ELR (cell line): ENCODE measurements around the gene SOSTDC1.
"Not testable (repeated sequence)": the region's sequence is repeated elsewhere in the genome, so short reads cannot be mapped to it uniquely, and the experiment has no call there.

Experiments used
- DNase-seq: peaks from one replicate; pipeline ENCODE4 v3.0.0-alpha.2; 2015; ENCODE audit warnings: low read depth

The SOSTDC1 gene

DNA sequence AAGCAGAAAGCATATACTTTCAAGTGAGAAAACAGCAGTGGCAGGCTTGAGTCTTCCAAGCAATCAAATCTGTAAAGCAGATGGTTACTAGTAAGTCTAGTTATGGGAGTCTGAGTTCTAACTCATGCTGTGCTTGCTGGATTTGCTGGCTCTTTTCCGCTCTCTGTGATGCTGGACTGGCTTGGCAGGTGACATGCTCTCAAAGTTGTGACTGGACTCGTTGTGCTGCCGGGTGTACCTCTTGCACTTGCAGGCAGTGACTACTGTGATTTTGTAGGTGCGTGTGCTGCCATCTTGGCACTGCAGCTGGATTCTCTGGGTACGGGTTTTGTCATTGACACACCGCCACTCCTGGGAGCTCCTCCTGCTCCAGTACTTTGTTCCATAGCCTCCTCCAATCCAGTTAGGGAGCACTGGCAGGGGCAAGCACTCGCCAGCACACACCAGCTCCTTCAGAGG is 3.1 kb downstream of the SOSTDC1 start:
- DNase-seq: no peak

DNA sequence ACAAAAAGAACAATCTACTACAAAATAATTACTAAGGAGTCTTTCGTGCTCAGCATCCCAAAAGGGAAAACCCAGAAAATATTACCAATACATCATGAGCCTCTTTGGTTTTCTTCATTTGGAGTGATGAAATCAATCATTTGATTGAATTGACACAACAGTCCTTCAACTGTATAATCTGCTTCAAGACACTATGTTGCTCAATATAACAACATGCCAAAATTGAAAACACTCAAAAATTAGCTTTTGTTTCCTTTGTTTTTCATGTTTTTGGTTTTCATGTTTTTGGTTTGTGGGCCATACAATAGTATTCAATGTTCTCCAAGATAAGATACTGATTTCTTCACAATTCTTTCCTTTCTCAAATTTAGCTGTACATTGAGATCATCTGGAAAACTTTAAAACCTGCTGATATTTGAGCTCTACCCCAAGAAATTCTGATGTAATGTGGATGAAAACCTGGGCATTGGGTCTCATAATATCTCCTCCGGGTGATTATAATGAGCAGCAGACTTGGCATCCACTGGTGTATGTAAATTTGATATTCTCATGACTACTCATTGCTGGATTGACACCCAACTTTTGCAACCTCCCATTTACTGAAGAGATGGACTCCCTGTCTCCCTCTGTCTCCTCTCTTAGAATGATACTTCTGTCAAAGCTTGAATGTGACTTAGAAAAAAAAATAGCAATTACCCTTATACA is 4.6 kb downstream of the SOSTDC1 start:
- no peak for DNase-seq

DNA sequence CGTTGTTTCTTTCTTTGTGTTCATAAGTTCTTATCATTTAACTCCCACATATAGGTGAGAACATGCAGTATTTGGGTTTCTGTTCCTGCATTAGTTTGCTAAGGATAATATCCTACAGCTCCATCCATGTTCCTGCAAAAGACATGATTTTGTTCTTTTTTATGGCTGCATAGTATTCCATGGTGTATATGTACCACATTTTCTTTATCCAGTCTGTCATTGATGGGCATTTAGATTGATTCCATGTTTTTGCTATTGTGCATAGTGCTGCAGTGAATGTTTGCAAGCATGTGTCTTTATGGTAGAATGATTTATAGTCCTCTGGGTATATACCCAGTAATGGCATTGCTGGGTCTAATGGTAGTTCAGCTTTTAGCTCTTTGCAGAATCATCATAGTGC is 9.2 kb downstream of the SOSTDC1 start:
- DNase-seq: not testable (repeated sequence)

DNA sequence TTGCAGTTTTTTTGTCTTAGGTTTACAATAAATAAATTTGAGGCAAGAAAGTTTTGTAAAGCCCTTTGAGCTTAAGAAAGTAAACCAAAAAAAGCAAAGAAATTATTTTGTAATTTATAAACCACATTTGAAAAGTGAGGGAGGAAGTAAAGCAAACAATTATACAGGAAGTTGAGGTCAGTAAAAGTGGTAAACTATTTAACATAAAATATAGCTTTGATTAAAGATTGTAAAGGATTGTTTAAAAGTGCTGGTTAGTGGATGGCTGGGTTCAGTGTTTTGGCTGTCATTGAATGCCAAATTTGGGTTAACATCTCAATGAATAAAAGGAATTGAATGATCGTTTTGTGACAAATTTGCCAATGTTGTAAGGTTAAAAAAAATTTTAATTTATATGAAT is 9.9 kb downstream of the SOSTDC1 start:
- DNase-seq: no peak

DNA sequence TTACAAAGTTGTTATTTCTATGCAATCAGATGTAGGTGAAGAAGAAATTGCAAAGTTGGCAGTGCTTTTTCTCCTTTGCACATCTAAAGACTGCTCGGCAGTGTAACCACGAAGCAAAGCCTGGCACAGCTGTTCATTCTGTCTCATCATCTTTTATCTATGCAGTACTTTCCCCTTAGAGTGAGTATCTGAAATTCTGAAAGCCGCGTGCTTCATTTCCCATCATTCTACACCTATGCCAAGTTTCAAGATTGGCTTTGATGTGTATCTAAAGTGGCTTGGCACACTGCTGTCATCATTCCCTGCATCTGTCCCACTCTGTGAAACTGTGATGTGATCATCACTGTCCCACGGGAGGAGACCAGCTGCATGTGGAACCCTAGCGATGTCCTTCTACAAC is 15.2 kb downstream of the SOSTDC1 start:
- DNase-seq: no peak

DNA sequence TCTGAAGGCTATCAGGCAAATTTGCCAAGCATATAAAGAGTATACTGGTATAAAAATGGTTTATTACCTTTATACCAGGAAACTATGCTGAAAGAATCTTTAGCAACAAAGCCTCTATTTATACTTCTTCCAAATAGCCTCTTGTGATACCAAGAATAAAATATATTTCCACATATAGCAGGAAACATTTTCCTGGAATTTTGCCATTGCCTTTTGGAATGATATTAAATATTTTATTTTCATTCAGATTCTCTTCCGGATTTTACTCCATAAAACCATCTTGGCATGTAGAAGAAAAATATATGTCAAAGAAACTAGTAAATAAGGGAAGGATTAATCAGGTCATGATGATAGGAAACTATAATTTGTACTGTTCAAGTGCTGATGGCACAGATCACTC is 17.7 kb downstream of the SOSTDC1 start:
- no peak for DNase-seq

DNA sequence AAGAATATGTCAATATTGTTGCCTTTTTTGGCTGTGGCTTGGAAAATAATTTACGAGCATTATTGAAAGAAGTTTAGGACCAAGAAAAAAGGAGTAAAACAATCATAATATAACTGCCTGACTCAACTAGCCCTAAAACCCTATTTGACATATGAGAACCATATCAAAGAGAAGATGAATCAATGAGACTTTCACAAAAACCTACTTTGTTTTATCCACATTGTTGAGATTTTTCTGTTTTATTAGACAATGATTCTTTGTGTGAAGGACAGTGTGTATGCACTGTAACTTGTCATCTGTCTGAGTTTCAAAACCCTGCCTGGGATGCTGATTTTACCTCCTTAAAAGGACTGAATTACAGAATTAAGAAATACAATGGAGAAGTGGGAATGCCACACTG is 19.0 kb downstream of the SOSTDC1 start:
- DNase-seq: no peak

DNA sequence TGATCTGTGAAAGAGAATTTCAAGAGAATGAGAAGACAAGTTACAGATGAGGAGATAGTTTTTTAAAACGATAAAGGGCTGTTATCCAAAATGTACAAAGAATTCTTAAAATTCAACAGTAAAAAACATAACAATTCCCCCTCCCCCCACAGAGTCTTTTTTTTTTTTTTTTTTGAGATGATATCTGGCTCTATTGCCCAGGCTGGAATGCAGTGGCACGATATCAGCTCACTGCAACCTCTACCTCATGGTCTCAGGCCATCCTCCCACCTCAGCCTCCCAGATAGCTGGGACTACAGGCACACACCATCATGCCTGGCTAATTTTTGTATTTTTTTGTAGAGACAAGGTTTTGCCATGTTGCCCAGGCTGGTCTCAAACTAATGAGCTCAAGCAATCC is 21.7 kb downstream of the SOSTDC1 start:
- DNase-seq: not testable (repeated sequence)

DNA sequence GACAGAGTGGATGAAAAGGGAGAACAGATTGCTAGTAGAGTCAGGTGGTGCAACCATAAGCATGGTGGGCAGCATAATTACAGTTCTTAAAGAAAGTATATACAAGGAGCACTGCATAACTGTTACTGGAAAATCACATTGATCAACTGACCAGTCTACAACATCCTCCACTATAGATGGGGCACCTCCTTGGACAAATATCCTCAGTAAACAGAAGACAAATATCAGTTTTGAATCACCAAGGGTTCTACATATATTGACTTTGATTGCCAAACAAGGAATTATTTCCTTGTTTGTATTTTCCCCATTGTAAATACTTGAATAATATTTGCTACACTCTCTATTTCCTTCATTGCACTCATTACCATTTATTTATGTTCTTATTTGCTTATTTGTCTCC is 26.6 kb downstream of the SOSTDC1 start:
- DNase-seq: no peak

DNA sequence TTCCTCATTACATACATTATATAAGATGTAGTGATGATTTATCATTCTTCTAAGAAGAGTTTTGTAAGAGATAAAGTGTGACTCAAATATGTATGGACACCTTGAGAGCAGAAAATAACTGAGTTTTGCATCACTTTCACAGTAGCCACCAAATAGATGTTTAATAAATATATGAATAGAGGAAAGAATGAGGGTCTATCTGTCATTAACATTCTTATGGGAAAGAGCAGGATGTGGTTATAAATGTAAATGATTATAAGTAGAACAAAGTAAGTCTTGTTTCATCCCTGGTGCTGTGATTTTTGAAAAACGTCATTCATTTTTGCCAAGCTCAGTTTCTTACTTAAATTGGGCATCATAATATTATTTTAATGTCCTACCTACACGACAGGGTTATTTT is 29.2 kb downstream of the SOSTDC1 start:
- no peak for DNase-seq

DNA sequence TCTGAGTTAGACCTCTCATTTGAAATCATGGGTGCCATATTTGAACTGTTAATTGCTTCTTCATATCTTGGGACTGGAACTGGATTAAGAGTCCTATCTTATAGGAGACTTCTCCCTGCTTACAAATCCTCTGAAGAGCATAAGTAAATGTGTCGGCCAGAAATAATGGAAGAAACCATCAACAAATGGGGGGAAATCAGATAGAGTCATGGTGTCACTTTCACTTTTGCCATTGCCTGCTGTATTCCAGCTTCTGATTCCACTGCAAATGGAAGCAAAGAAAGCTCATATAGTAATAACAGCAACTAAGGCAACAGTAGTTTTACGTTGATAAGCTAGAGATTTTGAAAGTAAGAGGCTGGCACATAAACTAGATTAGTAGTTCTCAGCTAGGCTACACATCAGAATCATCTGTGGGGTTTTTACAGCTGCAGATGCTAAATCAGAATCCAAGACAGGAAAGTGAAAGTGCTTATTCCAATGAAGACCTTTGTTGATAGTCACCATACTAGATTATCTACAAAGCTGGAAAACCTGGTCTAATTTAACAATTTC is 31.9 kb downstream of the SOSTDC1 start:
- DNase-seq: no peak

DNA sequence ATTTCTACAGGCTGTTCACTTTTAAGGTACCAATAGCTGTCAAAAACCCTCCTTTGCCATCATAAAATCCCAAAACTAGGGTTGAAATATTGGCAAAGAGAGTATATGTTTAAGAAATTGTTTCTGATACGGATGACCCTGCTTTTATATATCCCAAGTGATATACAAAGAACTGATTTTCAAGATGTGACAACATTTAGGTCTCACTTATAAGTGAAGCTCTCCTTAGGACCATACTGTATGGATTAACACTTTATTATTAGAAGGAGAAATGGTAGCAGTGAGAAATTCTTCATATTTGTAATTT is 33.2 kb downstream of the SOSTDC1 start:
- DNase-seq: no peak

DNA sequence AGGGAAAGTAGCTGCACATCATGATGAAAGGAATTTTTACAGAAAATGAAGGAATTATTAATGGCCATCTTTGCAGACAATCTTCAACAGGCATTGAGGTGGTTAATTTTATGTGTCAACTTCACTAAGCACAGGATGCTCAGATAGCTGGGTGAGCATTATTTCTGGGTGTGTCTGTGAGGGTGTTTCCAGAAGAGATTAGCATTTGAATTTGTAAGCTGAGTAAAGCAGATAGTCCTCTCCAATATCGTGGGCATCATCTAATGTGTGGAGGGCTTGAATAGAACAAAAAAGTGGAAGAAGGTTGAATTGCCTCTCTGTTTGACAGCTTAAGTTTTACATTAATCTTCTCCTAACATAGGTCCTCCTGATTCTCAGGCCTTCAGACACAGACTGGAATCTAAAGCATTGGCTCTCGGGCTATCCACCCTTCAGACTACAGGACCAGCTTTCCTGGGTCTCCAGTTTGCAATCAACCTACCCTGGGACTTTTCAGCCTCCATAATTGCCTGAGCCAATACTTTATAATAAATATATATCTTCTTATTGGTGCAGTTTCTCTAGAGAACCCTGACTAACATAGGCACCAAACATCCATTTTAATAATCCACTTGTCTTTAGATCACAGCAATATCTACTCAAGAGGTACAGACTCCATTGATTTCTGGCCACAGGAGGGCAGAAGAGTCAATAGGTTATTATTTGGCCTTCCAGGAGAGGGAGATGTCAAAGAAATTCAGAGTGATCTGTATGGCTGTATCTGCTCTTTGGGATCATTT is 33.7 kb downstream of the SOSTDC1 start:
- DNase-seq: peak; percentile 67

DNA sequence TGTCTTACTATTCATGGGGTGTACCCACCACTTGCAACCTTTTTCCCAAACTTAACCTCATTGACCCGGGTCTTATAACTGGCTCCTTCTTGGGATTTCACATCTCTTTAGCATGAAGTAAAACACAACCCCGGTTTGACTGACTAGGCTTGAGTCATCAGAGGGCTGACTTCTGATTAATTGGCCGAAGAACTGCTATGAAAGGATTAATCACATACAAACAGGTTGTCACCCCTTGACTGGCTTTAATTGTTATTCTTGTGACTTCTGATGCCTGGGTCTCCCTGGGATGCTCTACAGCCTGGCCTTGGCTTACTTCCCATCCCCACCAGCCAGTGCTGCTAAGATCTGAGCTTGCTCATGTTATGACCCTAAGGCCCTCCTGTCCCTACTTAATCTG is 35.4 kb downstream of the SOSTDC1 start:
- peak; percentile 77 for DNase-seq

DNA sequence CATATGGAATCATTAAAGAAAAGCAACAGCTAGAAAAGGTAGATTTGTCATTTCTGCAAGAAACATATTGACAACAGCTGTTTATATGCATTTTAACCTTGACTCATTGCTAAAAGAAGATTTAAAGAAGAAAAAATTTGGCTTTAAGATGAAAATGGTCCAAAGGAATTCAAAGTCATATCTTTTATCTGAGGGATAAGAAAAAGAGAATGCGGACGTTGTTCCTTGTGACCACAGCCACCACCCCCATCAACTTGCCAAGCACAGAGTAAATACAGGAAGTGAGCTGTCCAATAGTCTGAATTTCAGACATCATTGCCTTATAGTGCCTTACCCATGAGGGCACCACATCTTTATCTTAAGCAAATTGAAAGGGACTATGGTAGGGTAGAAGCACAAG is 36.9 kb downstream of the SOSTDC1 start:
- DNase-seq: peak; percentile 89

DNA sequence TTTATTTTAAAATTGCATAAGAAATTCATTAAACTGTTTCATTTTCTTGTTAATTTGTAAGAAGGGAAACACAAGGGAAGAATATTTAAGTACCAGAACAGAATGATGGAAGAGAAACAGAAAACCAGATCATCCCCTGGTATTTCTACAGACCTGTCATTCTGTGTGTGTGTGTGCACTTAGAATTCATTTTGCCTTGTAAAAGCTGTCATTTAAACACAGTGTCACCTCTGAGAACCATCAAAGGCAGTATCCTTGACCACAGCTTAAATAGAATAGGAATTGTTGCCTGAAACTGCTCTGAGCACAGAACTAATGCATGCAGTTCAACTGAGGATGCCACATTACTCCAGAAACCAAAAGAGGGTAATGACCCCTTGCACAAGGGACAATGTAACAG is 37.4 kb downstream of the SOSTDC1 start:
- DNase-seq: no peak

DNA sequence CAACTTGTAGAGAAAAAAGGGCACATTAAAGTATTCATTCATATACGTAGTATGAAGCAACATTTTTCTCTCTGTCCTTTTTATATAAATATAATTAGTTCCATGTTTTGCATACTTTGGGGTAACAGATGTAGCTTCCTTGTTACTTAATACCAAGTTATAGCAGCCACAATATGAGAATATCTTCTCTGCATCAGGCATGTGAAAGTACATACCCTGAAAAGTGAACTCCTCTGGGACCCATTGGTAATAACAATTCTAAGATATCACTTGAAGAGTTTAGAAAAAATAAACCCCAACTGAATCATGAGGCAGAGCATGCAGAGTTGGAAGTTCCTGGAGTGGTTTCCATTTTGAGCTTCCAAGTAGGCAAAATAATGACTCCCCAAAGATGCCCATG is 41.8 kb downstream of the SOSTDC1 start:
- no peak for DNase-seq

DNA sequence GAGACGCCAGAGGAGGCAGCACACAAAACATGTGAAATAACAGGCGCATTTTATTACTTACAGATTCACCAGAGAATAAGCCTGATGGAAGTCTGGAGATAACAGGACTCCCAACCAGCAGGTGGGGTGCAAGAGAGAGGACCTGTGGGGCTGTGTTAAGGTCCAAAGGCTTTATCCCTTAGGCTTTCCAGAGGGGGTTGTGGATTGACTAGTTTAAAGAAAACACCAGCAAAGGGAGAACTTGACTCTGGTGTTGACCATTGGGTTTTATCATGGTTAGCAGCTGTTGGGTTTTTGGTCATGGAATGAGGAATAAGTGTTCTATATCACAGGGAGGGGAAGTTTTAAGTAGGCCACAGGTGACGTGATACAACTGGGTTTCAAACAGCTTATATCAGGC is 42.6 kb downstream of the SOSTDC1 start:
- no peak for DNase-seq

DNA sequence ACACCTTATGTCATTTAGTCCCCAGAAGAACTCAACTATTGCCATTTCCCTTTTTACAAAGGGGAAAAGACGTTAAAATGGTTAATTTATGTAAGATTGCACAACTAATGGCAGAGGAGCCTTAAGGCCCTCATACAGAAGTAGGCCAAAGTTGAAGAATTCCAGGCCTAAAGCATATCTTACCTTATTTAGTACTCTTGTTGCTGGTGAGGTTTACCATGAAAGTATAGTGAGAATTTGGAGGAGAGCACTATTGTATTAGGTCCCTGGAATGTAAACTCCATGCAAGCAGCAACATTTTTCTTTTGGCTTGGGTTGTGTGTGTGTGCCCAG is 43.5 kb downstream of the SOSTDC1 start:
- peak; percentile 24 for DNase-seq

DNA sequence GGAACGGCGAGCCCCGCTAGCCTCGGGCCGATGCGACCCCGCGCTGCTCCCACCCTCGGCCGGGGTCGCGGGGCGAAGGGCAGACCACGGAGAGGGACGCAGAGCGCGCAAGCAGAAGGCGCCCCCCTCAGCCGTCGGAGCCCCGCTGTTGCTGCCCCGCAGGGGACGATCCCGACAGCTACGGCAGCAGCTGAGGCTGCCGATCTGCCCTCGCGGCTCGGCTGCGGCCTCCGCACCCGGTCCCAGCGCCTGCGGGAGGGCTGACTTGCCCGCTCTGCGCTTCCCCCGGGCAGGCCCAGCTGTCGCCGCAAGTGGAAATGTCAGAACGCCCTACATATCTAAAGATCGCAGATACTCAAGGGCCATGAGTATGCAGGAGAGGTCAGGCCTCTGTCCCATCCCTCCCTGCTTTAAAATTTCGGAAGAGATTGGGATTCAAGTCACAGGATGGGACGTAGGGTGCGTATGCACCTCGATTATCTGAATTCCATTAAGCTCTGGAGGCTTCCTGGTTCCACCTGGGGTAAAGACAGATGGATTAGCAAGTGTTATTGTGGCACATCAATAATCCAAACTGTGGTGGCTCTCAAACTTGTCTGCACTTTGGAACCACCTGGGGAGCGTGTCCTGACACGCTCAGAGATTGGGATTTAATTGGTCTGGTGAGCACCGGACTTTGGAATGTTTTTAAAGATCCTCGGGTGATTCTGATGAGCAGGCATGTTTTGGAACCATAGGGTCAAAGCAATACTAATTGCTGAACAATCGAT is 44.0 kb downstream of the SOSTDC1 start, which contains the start of gene CRPPA:
Gene CRPPA, minus strand, starts transcription at position 206 of the 770 bp plus-strand sequence. CDS start 216 bp downstream, outside the sequence.
- DNase-seq: peak; percentile 60

DNA sequence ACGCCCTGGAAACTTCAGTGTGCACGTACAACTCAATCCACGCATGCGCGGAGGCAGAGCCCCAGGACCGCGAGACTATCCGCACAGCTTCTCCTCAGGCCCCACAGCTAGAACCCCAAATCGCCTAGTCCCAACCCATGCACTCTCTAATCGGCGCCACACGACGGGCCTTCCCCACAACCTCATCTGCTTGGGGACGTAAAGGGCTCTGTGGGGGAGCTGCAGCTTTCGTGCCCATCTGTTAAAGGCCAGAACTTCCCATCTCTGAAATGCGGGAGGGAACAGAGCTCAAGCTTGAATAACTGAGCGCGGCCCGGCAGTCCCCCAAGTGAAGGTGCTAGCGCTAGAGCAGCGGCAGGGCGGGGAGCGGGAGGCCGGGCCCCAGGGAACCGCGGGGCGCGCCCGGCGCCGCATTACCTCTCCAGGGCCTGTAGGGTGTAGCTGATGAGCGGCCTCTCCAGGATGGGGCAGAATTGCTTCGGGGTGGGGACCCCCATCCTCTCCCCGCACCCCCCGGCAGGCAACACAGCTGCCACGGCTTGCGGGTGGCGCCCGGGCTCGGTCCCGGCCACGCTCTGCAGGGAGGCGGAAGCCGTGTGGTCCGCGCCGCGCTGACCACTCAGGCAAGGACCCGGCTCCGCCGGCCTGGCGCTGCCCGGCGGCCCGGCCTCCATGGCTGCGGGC is 44.7 kb downstream of the SOSTDC1 start:
- DNase-seq: peak; percentile 95

DNA sequence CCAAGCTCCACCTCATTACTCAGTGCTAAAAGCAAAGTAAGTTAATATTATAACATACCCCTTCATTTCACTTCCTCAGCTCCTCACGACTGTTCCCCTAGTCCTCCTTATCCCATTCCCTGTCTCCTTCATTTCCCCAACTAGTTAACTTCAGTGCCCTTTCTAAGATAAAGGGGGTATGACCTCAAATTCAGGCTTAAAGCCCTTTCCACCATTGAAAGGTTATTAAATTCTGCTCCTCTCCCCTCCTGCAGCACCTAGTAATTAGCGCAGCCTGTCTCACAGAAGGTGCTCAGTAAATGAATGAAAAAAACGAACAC is 45.2 kb downstream of the SOSTDC1 start:
- no peak for DNase-seq
